Loucy (cell line): ENCODE data around the gene STAC.

Experiments used
- H2AFZ ChIP-seq: fragments of 200-600 bp; sonication (generic); 2 replicates; pipeline ENCODE4 v1.6.0; 2016; ENCODE audit warnings: antibody characterized with exemption, mild to moderate bottlenecking, low read length, moderate library complexity
- H3F3A ChIP-seq: fragments of 200-600 bp; 2 replicates; pipeline ENCODE4 v1.6.0; 2016; ENCODE audit warnings: antibody characterized with exemption, low read depth, mild to moderate bottlenecking
- H3K27me3 ChIP-seq: fragments of 200-600 bp; sonication (generic); 2 replicates; pipeline ENCODE4 v1.6.1; 2014; ENCODE audit warnings: low read length, mild to moderate bottlenecking; ENCODE audit not compliant: insufficient read depth, poor library complexity, severe bottlenecking
- H3K36me3 ChIP-seq: fragments of 200-600 bp; sonication (generic); 2 replicates; pipeline ENCODE4 v1.6.1; 2016; ENCODE audit warnings: low read length; ENCODE audit not compliant: insufficient read depth
- H3K4me1 ChIP-seq: fragments of 200-600 bp; sonication (generic); 2 replicates; pipeline ENCODE4 v1.5.1; 2014; ENCODE audit warnings: low read length, mild to moderate bottlenecking; ENCODE audit not compliant: insufficient read depth, poor library complexity, severe bottlenecking
- H3K4me2 ChIP-seq: fragments of 200-600 bp; sonication (generic); 2 replicates; pipeline ENCODE4 v1.6.0; 2014; ENCODE audit warnings: antibody characterized with exemption, low read length, low read depth, mild to moderate bottlenecking; ENCODE audit not compliant: poor library complexity, severe bottlenecking
- H3K4me3 ChIP-seq: fragments of 200-600 bp; sonication (generic); 2 replicates; pipeline ENCODE4 v1.5.1; 2014; ENCODE audit warnings: low read length, mild to moderate bottlenecking, mixed read lengths; ENCODE audit not compliant: poor library complexity, severe bottlenecking
- H3K79me2 ChIP-seq: fragments of 200-600 bp; sonication (generic); 2 replicates; pipeline ENCODE4 v1.6.1; 2014; ENCODE audit warnings: low read length; ENCODE audit not compliant: insufficient read depth
- H3K9ac ChIP-seq: fragments of 200-600 bp; sonication (generic); 2 replicates; pipeline ENCODE4 v1.6.0; 2014; ENCODE audit warnings: mild to moderate bottlenecking, low read depth, low read length, moderate library complexity; ENCODE audit not compliant: poor library complexity, severe bottlenecking
- H3K9me2 ChIP-seq: fragments of 200-600 bp; sonication (generic); replicated peaks from 2 replicates; pipeline ENCODE4 v1.6.1; 2016; ENCODE audit warnings: low read depth, low read length, mixed read lengths
- H3K9me3 ChIP-seq: fragments of 200-600 bp; sonication (generic); 2 replicates; pipeline ENCODE4 v1.6.1; 2014; ENCODE audit warnings: mild to moderate bottlenecking, antibody characterized with exemption, low read length, low read depth; ENCODE audit not compliant: insufficient read depth
- H4K20me1 ChIP-seq: fragments of 200-600 bp; sonication (generic); 2 replicates; pipeline ENCODE4 v1.6.0; 2014; ENCODE audit warnings: antibody characterized with exemption, low read length, mild to moderate bottlenecking; ENCODE audit not compliant: insufficient read depth, poor library complexity, severe bottlenecking
- EZH2phosphoT487 ChIP-seq: fragments of 200-600 bp; IDR thresholded peaks from 2 replicates; pipeline ENCODE4 v1.6.1; 2018; ENCODE audit warnings: antibody characterized with exemption, mild to moderate bottlenecking, moderate library complexity, borderline replicate concordance
- TF ChIP-seq, protein P1 (sequence below): fragments of 200-600 bp; sonication (generic); conservative IDR thresholded peaks from 2 replicates; pipeline ENCODE4 v1.5.1; 2014; ENCODE audit warnings: mild to moderate bottlenecking, antibody characterized with exemption, low read length

Gene STAC

DNA sequence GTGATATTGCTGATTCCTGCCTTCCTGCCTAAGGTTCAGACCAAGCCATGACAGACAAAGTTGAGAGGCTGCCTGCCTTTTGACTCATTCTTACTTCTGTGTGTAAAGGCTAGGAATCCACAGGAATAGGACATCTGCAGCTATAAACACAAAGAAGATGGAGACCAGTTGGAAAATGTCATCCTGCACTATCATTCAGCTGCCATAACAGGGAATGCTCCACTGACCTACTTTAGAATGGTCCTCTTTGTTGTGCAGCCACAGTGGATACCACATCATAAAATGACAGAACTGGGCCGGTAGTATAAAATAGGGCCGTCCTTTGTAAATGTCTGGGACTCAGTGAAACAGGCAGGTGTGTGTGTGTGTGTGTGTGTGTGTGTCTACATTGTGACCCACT, 75.1 kb downstream of the STAC start:
- H3K4me1 ChIP-seq = peaks cover 17% of the 10 kb centered on the region
- no peaks in the 10 kb centered on the region for H3K79me2 ChIP-seq
- H2AFZ ChIP-seq = no peak overlapping the region
- no peak for TF ChIP-seq EZH2phosphoT487
- TF ChIP-seq, protein P1, sequence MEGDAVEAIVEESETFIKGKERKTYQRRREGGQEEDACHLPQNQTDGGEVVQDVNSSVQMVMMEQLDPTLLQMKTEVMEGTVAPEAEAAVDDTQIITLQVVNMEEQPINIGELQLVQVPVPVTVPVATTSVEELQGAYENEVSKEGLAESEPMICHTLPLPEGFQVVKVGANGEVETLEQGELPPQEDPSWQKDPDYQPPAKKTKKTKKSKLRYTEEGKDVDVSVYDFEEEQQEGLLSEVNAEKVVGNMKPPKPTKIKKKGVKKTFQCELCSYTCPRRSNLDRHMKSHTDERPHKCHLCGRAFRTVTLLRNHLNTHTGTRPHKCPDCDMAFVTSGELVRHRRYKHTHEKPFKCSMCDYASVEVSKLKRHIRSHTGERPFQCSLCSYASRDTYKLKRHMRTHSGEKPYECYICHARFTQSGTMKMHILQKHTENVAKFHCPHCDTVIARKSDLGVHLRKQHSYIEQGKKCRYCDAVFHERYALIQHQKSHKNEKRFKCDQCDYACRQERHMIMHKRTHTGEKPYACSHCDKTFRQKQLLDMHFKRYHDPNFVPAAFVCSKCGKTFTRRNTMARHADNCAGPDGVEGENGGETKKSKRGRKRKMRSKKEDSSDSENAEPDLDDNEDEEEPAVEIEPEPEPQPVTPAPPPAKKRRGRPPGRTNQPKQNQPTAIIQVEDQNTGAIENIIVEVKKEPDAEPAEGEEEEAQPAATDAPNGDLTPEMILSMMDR = no peak
- H3K27me3 ChIP-seq = no peaks in the 10 kb centered on the region
- H3K9me2 ChIP-seq = no peaks in the 10 kb centered on the region
- no peaks in the 10 kb centered on the region for H4K20me1 ChIP-seq
- no peaks in the 10 kb centered on the region for H3K36me3 ChIP-seq
- H3K9me3 ChIP-seq = no peaks in the 10 kb centered on the region
- H3K4me3 ChIP-seq = no peak overlapping the region
- H3F3A ChIP-seq = no peaks in the 10 kb centered on the region
- H3K4me2 ChIP-seq = no peak overlapping the region
- H3K9ac ChIP-seq = no peak overlapping the region

DNA sequence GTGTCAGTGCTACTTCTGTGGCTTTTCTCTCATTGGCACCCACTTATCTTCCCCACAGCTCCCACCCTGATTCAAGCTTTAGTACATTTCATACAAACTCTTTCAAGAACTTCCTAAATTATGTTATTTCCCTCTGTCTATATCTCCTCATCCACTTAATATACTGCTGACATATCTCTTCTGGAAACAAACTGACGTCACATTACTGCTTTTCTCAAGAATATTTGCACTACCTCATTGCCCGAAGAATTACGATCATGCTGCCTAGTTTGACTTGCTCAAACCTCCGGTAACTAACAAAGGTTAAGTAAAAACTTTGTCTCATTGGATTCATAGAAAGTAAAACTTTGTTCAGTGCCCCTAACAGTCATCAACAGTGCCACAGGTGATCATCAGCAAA, 76.5 kb downstream of the STAC start:
- TF ChIP-seq, protein P1 = no peak
- no peak for TF ChIP-seq EZH2phosphoT487
- Histone ChIP-seq H3K4me2 (no peak overlapping the region), H3K4me3 (no peak overlapping the region), H3K27me3 (no peaks in the 10 kb centered on the region), H2AFZ (no peak overlapping the region), H3K4me1 (peaks cover 17% of the 10 kb centered on the region), H3K79me2 (no peaks in the 10 kb centered on the region), H3K9ac (no peak overlapping the region), H3K36me3 (no peaks in the 10 kb centered on the region), H3K9me3 (no peaks in the 10 kb centered on the region), H4K20me1 (no peaks in the 10 kb centered on the region), H3K9me2 (no peaks in the 10 kb centered on the region), H3F3A (no peaks in the 10 kb centered on the region)

DNA sequence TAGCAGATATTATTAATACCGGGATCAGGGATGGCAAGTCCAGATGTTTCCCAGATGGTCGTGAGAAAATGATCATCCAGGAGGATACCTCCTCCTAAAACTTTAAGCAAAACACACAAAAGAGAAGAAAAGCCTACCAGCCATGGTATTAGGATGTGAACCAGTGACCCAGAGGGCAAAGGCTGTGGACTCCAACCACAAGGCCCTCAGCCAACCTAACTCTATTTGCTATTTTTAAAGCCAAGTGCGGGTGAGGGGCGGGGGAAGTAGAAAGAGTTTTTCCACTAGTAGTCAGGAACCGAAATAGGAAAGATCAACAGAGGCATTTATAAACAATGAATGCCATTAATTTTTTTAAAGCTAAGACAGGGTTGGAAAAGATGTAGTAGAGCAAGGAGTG, 77.4 kb downstream of the STAC start:
- no peak overlapping the region for H3K4me2 ChIP-seq
- H3K36me3 ChIP-seq = no peaks in the 10 kb centered on the region
- H3K27me3 ChIP-seq = no peaks in the 10 kb centered on the region
- H3K4me1 ChIP-seq = peaks cover 17% of the 10 kb centered on the region
- no peak overlapping the region for H3K4me3 ChIP-seq
- no peaks in the 10 kb centered on the region for H3K9me3 ChIP-seq
- H2AFZ ChIP-seq = no peak overlapping the region
- no peak overlapping the region for H3K9ac ChIP-seq
- H3K9me2 ChIP-seq = no peaks in the 10 kb centered on the region
- H3F3A ChIP-seq = no peaks in the 10 kb centered on the region
- no peak for TF ChIP-seq EZH2phosphoT487
- H4K20me1 ChIP-seq = no peaks in the 10 kb centered on the region
- H3K79me2 ChIP-seq = no peaks in the 10 kb centered on the region

DNA sequence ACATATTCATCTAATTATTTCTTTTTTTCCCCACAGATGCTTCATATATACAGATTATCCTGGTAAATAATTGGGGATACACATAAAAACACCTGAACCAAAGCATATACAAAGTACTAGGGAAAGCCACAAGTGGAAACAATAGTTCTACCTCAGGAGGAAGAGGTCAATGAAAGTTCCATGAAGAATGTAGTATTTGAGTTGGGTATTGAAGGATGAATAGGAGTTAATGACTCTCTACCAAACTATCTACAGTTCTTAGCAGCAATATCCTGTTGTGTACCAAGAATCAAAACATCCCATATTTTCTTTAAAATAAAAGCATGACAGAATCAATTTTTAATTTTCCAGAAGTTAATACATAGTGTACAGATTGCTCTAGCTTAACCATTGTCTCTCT, 78.9 kb downstream of the STAC start:
- Histone ChIP-seq H3F3A (no peaks in the 10 kb centered on the region), H3K36me3 (no peaks in the 10 kb centered on the region), H3K79me2 (no peaks in the 10 kb centered on the region), H3K4me2 (no peak overlapping the region), H3K9ac (no peak overlapping the region), H3K9me3 (no peaks in the 10 kb centered on the region), H3K27me3 (no peaks in the 10 kb centered on the region), H4K20me1 (no peaks in the 10 kb centered on the region), H3K9me2 (no peaks in the 10 kb centered on the region), H2AFZ (no peak overlapping the region), H3K4me3 (no peak overlapping the region), H3K4me1 (peaks cover 15% of the 10 kb centered on the region)
- no peak for TF ChIP-seq EZH2phosphoT487
- TF ChIP-seq, protein P1 = no peak
